WTC11 (cell line): ENCODE measurements around the gene SERTAD1. TPM values are rescaled to one million over a fixed set of nuclear protein-coding genes. Genes with fewer than 3 reads are reported as not detected.
A peak's percentile ranks its signal among the peaks of the same experiment; 100 is the strongest.

ENCODE experiments used
- CBFB ChIP-seq: sonication (generic); formaldehyde crosslinking; IDR thresholded peaks from 2 replicates; pipeline ENCODE4 v1.8.1; 2022; ENCODE audit warnings: mild to moderate bottlenecking, low read depth, missing genetic modification reagents
- FOXP1 ChIP-seq: sonication (generic); formaldehyde crosslinking; IDR thresholded peaks from 2 replicates; pipeline ENCODE4 v1.8.0; 2022; ENCODE audit warnings: missing genetic modification reagents, mild to moderate bottlenecking, moderate library complexity, borderline replicate concordance
- FOXP4 ChIP-seq: sonication (generic); formaldehyde crosslinking; IDR thresholded peaks from 2 replicates; pipeline ENCODE4 v1.8.0; 2022; ENCODE audit warnings: mild to moderate bottlenecking, missing genetic modification reagents
- HMGA2 ChIP-seq: fragments of 250-450 bp; sonication (Bioruptor Pico); IDR thresholded peaks from 2 replicates; pipeline ENCODE4 v1.4.0; 2021; ENCODE audit warnings: mild to moderate bottlenecking, moderate library complexity
- HMGXB4 ChIP-seq: sonication (generic); formaldehyde crosslinking; IDR thresholded peaks from 2 replicates; pipeline ENCODE4 v1.8.1; 2023; ENCODE audit warnings: mild to moderate bottlenecking, moderate library complexity, missing genetic modification reagents
- JUN ChIP-seq: sonication (generic); formaldehyde crosslinking; IDR thresholded peaks from 2 replicates; pipeline ENCODE4 v1.8.0; 2023; ENCODE audit warnings: mild to moderate bottlenecking, missing genetic modification reagents
- NFATC4 ChIP-seq: fragments of 250-450 bp; sonication (Bioruptor Pico); IDR thresholded peaks from 2 replicates; pipeline ENCODE4 v1.9.0; 2021; ENCODE audit warnings: mild to moderate bottlenecking
- RELA ChIP-seq: sonication (generic); formaldehyde crosslinking; IDR thresholded peaks from 2 replicates; pipeline ENCODE4 v1.8.1; 2022; ENCODE audit warnings: missing genetic modification reagents, mild to moderate bottlenecking, borderline replicate concordance
- SOX15 ChIP-seq: fragments of 250-450 bp; sonication (Bioruptor Pico); IDR thresholded peaks from 2 replicates; pipeline ENCODE4 v1.9.0; 2021; ENCODE audit warnings: mild to moderate bottlenecking
- TEAD4 ChIP-seq: sonication (generic); formaldehyde crosslinking; IDR thresholded peaks from 2 replicates; pipeline ENCODE4 v1.8.0; 2022; ENCODE audit warnings: mild to moderate bottlenecking, missing genetic modification reagents
- USF1 ChIP-seq: sonication (generic); formaldehyde crosslinking; IDR thresholded peaks from 2 replicates; pipeline ENCODE4 v1.8.0; 2022; ENCODE audit warnings: mild to moderate bottlenecking, missing genetic modification reagents
- ZBTB43 ChIP-seq: sonication (generic); formaldehyde crosslinking; IDR thresholded peaks from 2 replicates; pipeline ENCODE4 v1.8.1; 2023; ENCODE audit warnings: mild to moderate bottlenecking, missing genetic modification reagents
- ZMAT4 ChIP-seq: fragments of 250-450 bp; sonication (Bioruptor Pico); IDR thresholded peaks from 2 replicates; pipeline ENCODE4 v1.9.0; 2021; ENCODE audit warnings: mild to moderate bottlenecking
- ZNF232 ChIP-seq: sonication (generic); formaldehyde crosslinking; IDR thresholded peaks from 2 replicates; pipeline ENCODE4 v1.8.0; 2022; ENCODE audit warnings: mild to moderate bottlenecking, missing genetic modification reagents
- ZNF281 ChIP-seq: sonication (generic); formaldehyde crosslinking; IDR thresholded peaks from 2 replicates; pipeline ENCODE4 v1.8.0; 2023; ENCODE audit warnings: mild to moderate bottlenecking, missing genetic modification reagents
- ZNF317 ChIP-seq: sonication (generic); formaldehyde crosslinking; IDR thresholded peaks from 2 replicates; pipeline ENCODE4 v1.8.1; 2023; ENCODE audit warnings: low read depth, mild to moderate bottlenecking, moderate library complexity, missing genetic modification reagents, borderline replicate concordance
- ZNF416 ChIP-seq: fragments of 250-450 bp; sonication (Bioruptor Pico); IDR thresholded peaks from 2 replicates; pipeline ENCODE4 v1.9.0; 2021; ENCODE audit warnings: mild to moderate bottlenecking, inconsistent platforms
- ZNF423 ChIP-seq: fragments of 250-450 bp; sonication (Bioruptor Pico); IDR thresholded peaks from 2 replicates; pipeline ENCODE4 v2.1.2; 2022; ENCODE audit warnings: mild to moderate bottlenecking, moderate library complexity
- ZNF532 ChIP-seq: fragments of 250-450 bp; sonication (Bioruptor Pico); IDR thresholded peaks from 2 replicates; pipeline ENCODE4 v1.9.0; 2021; ENCODE audit warnings: mild to moderate bottlenecking, borderline replicate concordance
- total RNA-seq: library from RNA; stranded (reverse); gene quantifications from 3 replicates; pipeline ENCODE4 v1.2.3, GENCODE V29; 2021

Gene SERTAD1
- total RNA-seq, 1 experiment from 2014 or later, result 6.8 TPM

- TF ChIP-seq ZNF532 (CRISPR knock-in tag) (no peak), SOX15 (CRISPR knock-in tag) (no peak), RELA (CRISPR knock-in tag) (no peak), ZNF317 (CRISPR knock-in tag) (no peak), USF1 (CRISPR knock-in tag) (no peak), FOXP4 (peak; percentile 24; the same call in 1 of the 2 replicates), ZNF423 (CRISPR knock-in tag) (no peak), HMGA2 (CRISPR knock-in tag) (no peak), TEAD4 (CRISPR knock-in tag) (no peak), NFATC4 (CRISPR knock-in tag) (no peak), ZBTB43 (no peak), ZNF416 (CRISPR knock-in tag) (no peak), ZNF232 (CRISPR knock-in tag) (no peak), ZMAT4 (CRISPR knock-in tag) (no peak), ZNF281 (CRISPR knock-in tag) (no peak), CBFB (CRISPR knock-in tag) (no peak), FOXP1 (CRISPR knock-in tag) (0 out of 2 replicates have a peak, but pooled peaks have one; percentile 45), JUN (CRISPR knock-in tag) (no peak), HMGXB4 (CRISPR knock-in tag) (peak; percentile 10; the same call in 1 of the 2 replicates)
Observed at GRCh38 chr19:40444000-40444824, 18.4 kb upstream of the SERTAD1 start, which contains the start of gene SERTAD3 (continued).
